ENCODE measurements around the gene CDC7. TPM values are rescaled to one million over a fixed set of nuclear protein-coding genes. Genes with fewer than 3 reads are reported as not detected.
"Not testable (repeated sequence)": the region's sequence is repeated elsewhere in the genome, so short reads cannot be mapped to it uniquely, and the experiment has no call there.

The CDC7 gene
- total RNA-seq, 4 donors from 2014 or later: 0.10 to 0.44 (median 0.20) TPM; not detected in 1

DNA sequence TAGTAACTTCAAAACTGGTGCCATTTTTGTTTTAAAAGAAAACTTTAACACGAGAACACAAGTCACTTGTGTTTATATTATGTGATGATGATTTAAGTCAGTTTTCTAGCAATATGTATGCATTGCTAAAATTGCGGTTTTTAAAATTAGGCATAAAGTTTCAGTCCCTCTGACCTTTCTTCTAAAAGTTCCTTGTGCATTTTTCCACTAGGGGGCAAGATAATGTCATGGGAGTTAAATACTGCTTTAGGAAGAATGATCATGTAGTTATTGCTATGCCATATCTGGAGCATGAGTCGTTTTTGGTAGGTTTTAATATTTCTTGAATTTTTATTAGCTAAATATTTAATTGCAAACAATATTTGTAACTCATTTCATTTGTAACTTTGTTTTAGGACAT is 10.7 kb downstream of the CDC7 start:
- Histone ChIP-seq H3K27ac (no peak overlapping the region), H3K4me1 (no peaks in the 10 kb centered on the region), H3K4me3 (no peak overlapping the region), H3K36me3 (no peaks in the 10 kb centered on the region), H3K27me3 (no peaks in the 10 kb centered on the region), H3K9me3 (no peaks in the 10 kb centered on the region)
- in situ Hi-C loops (cut with MboI; ENCODE audit: low sequenced_read_pairs in 4 of 4) (loop anchor here (5.0 to 25.0 kb wide), 4 partner anchors 236 to 776 kb away; partner anchors contain the start of genes GLMN (in 1 of the 4) and RPAP2 (in 1 of the 4)), intact Hi-C loops (cut with DNase I; ENCODE audit: low total_unique reads) (loop anchor here (1.0 to 10.0 kb wide), 3 partner anchors 283 to 783 kb away; partner anchors contain the start of genes GLMN and RPAP2)
- DNase-seq (no peak), ATAC-seq (peak in 1 of 2 donors; percentile 56)
- peak in 4 of 5 experiments; percentile 48 to 61 (median 58) for TF ChIP-seq CTCF (IDR thresholded peaks at IDR 0.05 in 4 of 5, conservative IDR thresholded peaks at IDR 0.05 in 1 of 5)
- TF ChIP-seq POLR2A (IDR thresholded peaks at IDR 0.05): no peak

- Histone ChIP-seq H3K27ac (peak overlapping the region in 1 of 4 donors; percentile 11), H3K4me3 (no peak overlapping the region), H3K4me1 (no peaks in the 10 kb centered on the region), H3K9me3 (no peaks in the 10 kb centered on the region), H3K36me3 (no peaks in the 10 kb centered on the region), H3K27me3 (no peaks in the 10 kb centered on the region)
- intact Hi-C loops (cut with DNase I; ENCODE audit: low total_unique reads): loop anchor here (10.0 kb wide), 2 partner anchors 282 to 782 kb away; partner anchors contain the start of genes GLMN and RPAP2
- no peak for TF ChIP-seq POLR2A (IDR thresholded peaks at IDR 0.05)
- peak in 3 of 5 experiments; percentile 24 to 55 (median 27) for TF ChIP-seq CTCF (IDR thresholded peaks at IDR 0.05 in 4 of 5, conservative IDR thresholded peaks at IDR 0.05 in 1 of 5)
- ATAC-seq (peak in 1 of 2 donors; percentile 51), DNase-seq (no peak)
- in situ Hi-C loops (cut with MboI; ENCODE audit: low sequenced_read_pairs in 4 of 4): loop anchor here (5.0 to 25.0 kb wide), 4 partner anchors 234 to 774 kb away; partner anchors contain the start of genes GLMN (in 1 of the 4) and RPAP2 (in 1 of the 4)
Observed at GRCh38 chr1:91513160-91513559, 12.5 kb downstream of the CDC7 start.

DNA sequence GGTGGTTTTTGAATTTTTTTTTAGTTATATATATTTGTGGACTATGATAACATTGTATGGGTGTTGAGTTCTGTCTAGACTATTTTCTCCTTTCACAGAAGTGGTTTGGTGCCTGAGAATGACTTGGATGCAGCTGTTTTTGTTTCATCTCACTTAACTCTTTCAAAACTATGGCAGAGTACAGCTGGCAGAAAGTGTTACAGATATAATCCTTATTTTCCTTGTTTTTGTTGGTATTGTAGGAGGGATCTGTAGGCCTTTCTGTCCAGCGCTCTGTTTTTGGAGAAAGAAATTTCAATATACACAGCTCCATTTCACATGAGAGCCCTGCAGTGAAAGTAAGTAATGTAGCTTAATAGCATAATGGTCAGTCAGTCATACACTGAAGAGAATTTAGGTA is 13.1 kb downstream of the CDC7 start:
- no peak for ATAC-seq

GRCh38 chr1:91515994-91516393 is 15.3 kb downstream of the CDC7 start:
- H3K4me3 ChIP-seq: no peak overlapping the region
- no peaks in the 10 kb centered on the region for H3K4me1 ChIP-seq
- no peaks in the 10 kb centered on the region for H3K36me3 ChIP-seq
- no peaks in the 10 kb centered on the region for H3K9me3 ChIP-seq
- no peak for ATAC-seq
- H3K27ac ChIP-seq: no peak overlapping the region
- intact Hi-C loops (cut with DNase I; ENCODE audit: low total_unique reads): loop anchor here (10.0 kb wide), 2 partner anchors 279 to 779 kb away; partner anchors contain the start of genes GLMN and RPAP2
- in situ Hi-C loops (cut with MboI; ENCODE audit: low sequenced_read_pairs in 4 of 4): loop anchor here in 1 of 4 donors (10.0 to 25.0 kb wide), 2 partner anchors 409 to 771 kb away; partner anchors contain the start of genes GLMN and RPAP2
- H3K27me3 ChIP-seq: no peaks in the 10 kb centered on the region
- TF ChIP-seq POLR2A (IDR thresholded peaks at IDR 0.05) (no peak), CTCF (IDR thresholded peaks at IDR 0.05 in 4 of 5, conservative IDR thresholded peaks at IDR 0.05 in 1 of 5) (no peak)
- DNase-seq: no peak

More for the DNA sequence above, 13.1 kb downstream of the CDC7 start:
- Histone ChIP-seq H3K27me3 (no peaks in the 10 kb centered on the region), H3K9me3 (no peaks in the 10 kb centered on the region), H3K27ac (peak overlapping the region in 1 of 4 donors; percentile 11), H3K4me1 (no peaks in the 10 kb centered on the region), H3K36me3 (no peaks in the 10 kb centered on the region), H3K4me3 (no peak overlapping the region)
- in situ Hi-C loops (cut with MboI; ENCODE audit: low sequenced_read_pairs in 4 of 4) (loop anchor here (5.0 to 25.0 kb wide), 4 partner anchors 234 to 774 kb away; partner anchors contain the start of genes GLMN (in 1 of the 4) and RPAP2 (in 1 of the 4)), intact Hi-C loops (cut with DNase I; ENCODE audit: low total_unique reads) (loop anchor here (10.0 kb wide), 2 partner anchors 281 to 781 kb away; partner anchors contain the start of genes GLMN and RPAP2)
- no peak for TF ChIP-seq POLR2A (IDR thresholded peaks at IDR 0.05)
- TF ChIP-seq CTCF (IDR thresholded peaks at IDR 0.05 in 4 of 5, conservative IDR thresholded peaks at IDR 0.05 in 1 of 5): no peak
- DNase-seq: no peak

GRCh38 chr1:91516605-91517004 is 16.0 kb downstream of the CDC7 start:
- H3K4me1 ChIP-seq, H3K9me3 ChIP-seq, H3K27me3 ChIP-seq, ATAC-seq, DNase-seq, H3K27ac ChIP-seq, H3K36me3 ChIP-seq, H3K4me3 ChIP-seq: not testable (repeated sequence)
- in situ Hi-C loops (cut with MboI; ENCODE audit: low sequenced_read_pairs in 4 of 4) (loop anchor here in 1 of 4 donors (10.0 to 25.0 kb wide), 2 partner anchors 408 to 771 kb away; partner anchors contain the start of genes GLMN and RPAP2), intact Hi-C loops (cut with DNase I; ENCODE audit: low total_unique reads) (loop anchor here (10.0 kb wide), 2 partner anchors 278 to 778 kb away; partner anchors contain the start of genes GLMN and RPAP2)

- intact Hi-C loops (cut with DNase I; ENCODE audit: low total_unique reads): loop anchor here (10.0 kb wide), 2 partner anchors 276 to 776 kb away; partner anchors contain the start of genes GLMN and RPAP2
- not testable (repeated sequence) for H3K27ac ChIP-seq
Observed at GRCh38 chr1:91519167-91519566, 18.5 kb downstream of the CDC7 start.

More at GRCh38 chr1:91519167-91519566, 18.5 kb downstream of the CDC7 start:
- H3K4me1 ChIP-seq, H3K27me3 ChIP-seq, DNase-seq, H3K9me3 ChIP-seq, ATAC-seq, H3K4me3 ChIP-seq, H3K36me3 ChIP-seq: not testable (repeated sequence)
- in situ Hi-C loops (cut with MboI; ENCODE audit: low sequenced_read_pairs in 4 of 4): loop anchor here in 1 of 4 donors (10.0 to 25.0 kb wide), 2 partner anchors 406 to 768 kb away; partner anchors contain the start of genes GLMN and RPAP2

Data from gastrocnemius medialis (tissue), 4 donors.